A673 (cell line): ENCODE data around the gene ASB18.

Experiments used
- EZH2 ChIP-seq: fragments of 200-600 bp; sonication (generic); IDR thresholded peaks from 2 replicates; pipeline ENCODE4 v1.6.1; 2017; ENCODE audit warnings: borderline replicate concordance, low read depth, mild to moderate bottlenecking, mixed read lengths, antibody characterized with exemption, low read length; ENCODE audit not compliant: poor library complexity, severe bottlenecking
- TF ChIP-seq, protein P1 (sequence below): fragments of 300-800, 200-600 bp; sonication (generic); conservative IDR thresholded peaks from 2 replicates; pipeline ENCODE4 v1.5.1; 2017; ENCODE audit warnings: low read depth, mild to moderate bottlenecking, antibody characterized with exemption, low read length, moderate library complexity, mixed read lengths

GRCh38 chr2:236311286-236311685 is 47.1 kb upstream of the ASB18 start:
- TF ChIP-seq, protein P1, sequence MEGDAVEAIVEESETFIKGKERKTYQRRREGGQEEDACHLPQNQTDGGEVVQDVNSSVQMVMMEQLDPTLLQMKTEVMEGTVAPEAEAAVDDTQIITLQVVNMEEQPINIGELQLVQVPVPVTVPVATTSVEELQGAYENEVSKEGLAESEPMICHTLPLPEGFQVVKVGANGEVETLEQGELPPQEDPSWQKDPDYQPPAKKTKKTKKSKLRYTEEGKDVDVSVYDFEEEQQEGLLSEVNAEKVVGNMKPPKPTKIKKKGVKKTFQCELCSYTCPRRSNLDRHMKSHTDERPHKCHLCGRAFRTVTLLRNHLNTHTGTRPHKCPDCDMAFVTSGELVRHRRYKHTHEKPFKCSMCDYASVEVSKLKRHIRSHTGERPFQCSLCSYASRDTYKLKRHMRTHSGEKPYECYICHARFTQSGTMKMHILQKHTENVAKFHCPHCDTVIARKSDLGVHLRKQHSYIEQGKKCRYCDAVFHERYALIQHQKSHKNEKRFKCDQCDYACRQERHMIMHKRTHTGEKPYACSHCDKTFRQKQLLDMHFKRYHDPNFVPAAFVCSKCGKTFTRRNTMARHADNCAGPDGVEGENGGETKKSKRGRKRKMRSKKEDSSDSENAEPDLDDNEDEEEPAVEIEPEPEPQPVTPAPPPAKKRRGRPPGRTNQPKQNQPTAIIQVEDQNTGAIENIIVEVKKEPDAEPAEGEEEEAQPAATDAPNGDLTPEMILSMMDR = no peak
- TF ChIP-seq EZH2 = no peak
